IPS DF 4.7 (cell line): ENCODE data around the gene ERICH4.
"Not testable (repeated sequence)": the region's sequence is repeated elsewhere in the genome, so short reads cannot be mapped to it uniquely, and the experiment has no call there.

Experiments used
- DNase-seq: peaks from one replicate; pipeline ENCODE4 v3.0.0-alpha.2; 2013; ENCODE audit warnings: low spot score; ENCODE audit errors: extremely low read depth

ERICH4 gene

GRCh38 chr19:41476583-41476982, 33.6 kb downstream of the ERICH4 start:
- no peak for DNase-seq

- DNase-seq: no peak
Measured at GRCh38 chr19:41478171-41478570, 35.2 kb downstream of the ERICH4 start.

- no peak for DNase-seq
Measured at GRCh38 chr19:41478875-41479756, 36.2 kb downstream of the ERICH4 start.

GRCh38 chr19:41479757-41480191, 36.8 kb downstream of the ERICH4 start:
- DNase-seq: no peak

GRCh38 chr19:41480336-41480735, 37.4 kb downstream of the ERICH4 start:
- no peak for DNase-seq

- no peak for DNase-seq
Measured at GRCh38 chr19:41484822-41485221, 41.9 kb downstream of the ERICH4 start.

GRCh38 chr19:41486953-41487352, 44.0 kb downstream of the ERICH4 start:
- not testable (repeated sequence) for DNase-seq

- no peak for DNase-seq
Measured at GRCh38 chr19:41492843-41493242, 49.9 kb downstream of the ERICH4 start.
